ENCODE data around the gene CDK10. TPM values are rescaled to one million over a fixed set of nuclear protein-coding genes. Genes with fewer than 3 reads are reported as not detected.

The CDK10 gene, protein sequence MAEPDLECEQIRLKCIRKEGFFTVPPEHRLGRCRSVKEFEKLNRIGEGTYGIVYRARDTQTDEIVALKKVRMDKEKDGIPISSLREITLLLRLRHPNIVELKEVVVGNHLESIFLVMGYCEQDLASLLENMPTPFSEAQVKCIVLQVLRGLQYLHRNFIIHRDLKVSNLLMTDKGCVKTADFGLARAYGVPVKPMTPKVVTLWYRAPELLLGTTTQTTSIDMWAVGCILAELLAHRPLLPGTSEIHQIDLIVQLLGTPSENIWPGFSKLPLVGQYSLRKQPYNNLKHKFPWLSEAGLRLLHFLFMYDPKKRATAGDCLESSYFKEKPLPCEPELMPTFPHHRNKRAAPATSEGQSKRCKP
- 26.7 TPM for total RNA-seq
- long read RNA-seq, transcript CDK10-212 (12 exons, 1,376 nt): major isoform, 5 of 37 reads
- long read RNA-seq, partial matches to known transcripts: 2 of 37 reads
- long read RNA-seq, other reads (novel, unspliced or antisense): 25 of 37 reads

DNA sequence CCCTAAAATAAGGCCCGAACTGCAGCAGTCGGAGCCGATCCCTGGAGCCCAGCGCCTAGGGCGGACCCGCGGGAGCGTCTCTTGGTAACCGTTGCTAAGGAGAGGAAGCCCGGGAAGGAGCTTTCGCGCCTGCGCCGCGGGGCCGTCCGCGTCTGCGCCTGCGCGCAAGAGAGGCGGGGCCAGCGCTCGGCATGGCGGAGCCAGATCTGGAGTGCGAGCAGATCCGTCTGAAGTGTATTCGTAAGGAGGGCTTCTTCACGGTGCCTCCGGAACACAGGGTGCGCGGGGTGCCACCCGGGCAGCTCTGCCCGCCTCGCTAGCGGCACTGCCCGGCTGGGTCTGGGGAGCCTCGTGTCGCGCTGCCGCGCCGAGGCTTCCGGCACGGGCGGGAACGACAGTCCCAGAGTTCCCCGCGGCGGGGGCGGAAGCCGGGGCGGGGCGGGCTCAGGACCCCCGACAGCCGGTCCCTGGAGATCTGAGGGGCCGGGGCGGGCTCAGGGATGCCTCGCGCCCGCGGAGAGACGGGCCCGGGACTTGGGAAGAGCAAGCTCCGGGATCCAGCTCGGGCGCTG lies at the start of gene CDK10:
Gene CDK10 (plus strand): TSS at position 170 of the 572 bp plus-strand sequence. CDS start 22 bp downstream, at position 192.
- peak within 1 kb of the TSS; percentile 95 for H3K4me3 ChIP-seq
- peaks cover 21% of the 10 kb centered on the region for H3K4me1 ChIP-seq
- no peaks in the 10 kb centered on the region for H3K27me3 ChIP-seq (ENCODE audit: low read depth)
- TF ChIP-seq, protein P1, sequence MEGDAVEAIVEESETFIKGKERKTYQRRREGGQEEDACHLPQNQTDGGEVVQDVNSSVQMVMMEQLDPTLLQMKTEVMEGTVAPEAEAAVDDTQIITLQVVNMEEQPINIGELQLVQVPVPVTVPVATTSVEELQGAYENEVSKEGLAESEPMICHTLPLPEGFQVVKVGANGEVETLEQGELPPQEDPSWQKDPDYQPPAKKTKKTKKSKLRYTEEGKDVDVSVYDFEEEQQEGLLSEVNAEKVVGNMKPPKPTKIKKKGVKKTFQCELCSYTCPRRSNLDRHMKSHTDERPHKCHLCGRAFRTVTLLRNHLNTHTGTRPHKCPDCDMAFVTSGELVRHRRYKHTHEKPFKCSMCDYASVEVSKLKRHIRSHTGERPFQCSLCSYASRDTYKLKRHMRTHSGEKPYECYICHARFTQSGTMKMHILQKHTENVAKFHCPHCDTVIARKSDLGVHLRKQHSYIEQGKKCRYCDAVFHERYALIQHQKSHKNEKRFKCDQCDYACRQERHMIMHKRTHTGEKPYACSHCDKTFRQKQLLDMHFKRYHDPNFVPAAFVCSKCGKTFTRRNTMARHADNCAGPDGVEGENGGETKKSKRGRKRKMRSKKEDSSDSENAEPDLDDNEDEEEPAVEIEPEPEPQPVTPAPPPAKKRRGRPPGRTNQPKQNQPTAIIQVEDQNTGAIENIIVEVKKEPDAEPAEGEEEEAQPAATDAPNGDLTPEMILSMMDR (IDR thresholded peaks at IDR 0.05; ENCODE audit: borderline replicate concordance): peak; percentile 11
- H3K27ac ChIP-seq (replicated peaks): peak within 1 kb of the TSS; percentile 94
- intact Hi-C loops (cut with micrococcal nuclease): no loop called here
- H3K36me3 ChIP-seq: peaks cover 8% of the 10 kb centered on the region
- H3K9me3 ChIP-seq (replicated peaks): no peaks in the 10 kb centered on the region
- peak; percentile 84 for DNase-seq

DNA sequence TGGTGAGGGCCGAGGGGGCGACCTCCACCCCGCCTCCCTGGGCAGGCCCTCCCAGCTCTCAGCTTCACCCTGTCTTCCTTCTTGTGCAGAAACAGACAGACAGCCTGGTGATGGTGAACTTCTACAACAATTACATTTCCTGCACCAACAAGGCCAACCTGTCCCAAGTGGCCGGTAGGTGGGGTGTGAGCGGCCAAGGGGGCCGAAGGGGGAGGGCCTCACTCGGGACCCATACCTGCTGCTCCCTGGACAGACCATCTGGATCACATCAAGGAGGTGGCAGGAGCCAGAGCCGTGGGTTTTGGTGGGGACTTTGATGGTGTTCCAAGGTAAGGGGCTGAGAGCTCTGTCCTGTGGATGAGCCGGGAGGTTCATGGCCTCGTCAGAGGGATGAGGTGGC lies 49.1 kb upstream of the CDK10 start:
- H3K9me3 ChIP-seq (replicated peaks): no peaks in the 10 kb centered on the region
- TF ChIP-seq, protein P1 (IDR thresholded peaks at IDR 0.05; ENCODE audit: borderline replicate concordance): no peak
- peaks cover 41% of the 10 kb centered on the region for H3K27me3 ChIP-seq (ENCODE audit: low read depth)
- no peak overlapping the region for H3K4me3 ChIP-seq
- intact Hi-C loops (cut with micrococcal nuclease): no loop called here
- H3K36me3 ChIP-seq: no peaks in the 10 kb centered on the region
- H3K4me1 ChIP-seq: peaks cover 21% of the 10 kb centered on the region
- no peak for DNase-seq
- no peak overlapping the region for H3K27ac ChIP-seq (replicated peaks)

DNA sequence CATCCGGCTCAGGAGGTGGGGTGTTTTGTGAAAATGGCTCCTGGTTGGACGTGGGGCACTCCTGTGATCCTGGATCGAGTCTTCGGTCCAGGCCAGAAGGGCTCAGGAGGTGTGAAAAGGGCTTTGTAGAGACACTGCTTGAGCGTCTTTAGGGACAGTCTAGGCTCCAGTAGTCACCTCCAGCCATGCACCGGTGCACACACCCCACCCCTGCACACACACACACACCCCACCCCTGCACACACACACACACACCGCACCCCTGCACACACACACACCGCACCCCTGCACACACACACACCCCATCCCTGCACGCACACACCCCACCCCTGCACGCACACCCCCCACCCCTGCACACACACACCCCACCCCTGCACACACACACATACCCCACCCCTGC lies 48.0 kb upstream of the CDK10 start:
- no peaks in the 10 kb centered on the region for H3K36me3 ChIP-seq
- intact Hi-C loops (cut with micrococcal nuclease): no loop called here
- no peak overlapping the region for H3K4me3 ChIP-seq
- DNase-seq: no peak
- TF ChIP-seq, protein P1 (IDR thresholded peaks at IDR 0.05; ENCODE audit: borderline replicate concordance): no peak
- no peak overlapping the region for H3K27ac ChIP-seq (replicated peaks)
- H3K9me3 ChIP-seq (replicated peaks): no peaks in the 10 kb centered on the region
- H3K4me1 ChIP-seq: peaks cover 21% of the 10 kb centered on the region
- peaks cover 30% of the 10 kb centered on the region for H3K27me3 ChIP-seq (ENCODE audit: low read depth)

DNA sequence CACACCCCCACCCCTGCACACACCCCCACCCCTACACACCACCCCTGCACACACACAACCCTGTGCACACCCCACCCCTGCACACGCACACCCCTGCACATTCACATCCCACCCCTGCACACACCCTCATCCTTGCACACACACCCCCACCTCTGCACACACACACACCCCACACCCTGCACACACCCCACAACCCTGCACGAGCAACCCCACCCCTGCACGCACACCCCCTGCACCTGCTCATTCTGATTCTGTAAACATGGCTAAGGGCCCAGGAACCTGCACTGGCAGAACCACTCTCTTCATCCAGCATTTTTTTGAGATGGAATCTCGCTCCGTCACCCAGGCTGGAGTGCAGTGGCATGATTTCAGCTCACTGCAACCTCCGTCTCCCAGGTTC lies 47.1 kb upstream of the CDK10 start:
- no peak for DNase-seq
- H3K27me3 ChIP-seq (ENCODE audit: low read depth): peaks cover 21% of the 10 kb centered on the region
- no peak overlapping the region for H3K4me3 ChIP-seq
- no peak overlapping the region for H3K27ac ChIP-seq (replicated peaks)
- H3K36me3 ChIP-seq: peaks cover 1% of the 10 kb centered on the region
- no peaks in the 10 kb centered on the region for H3K9me3 ChIP-seq (replicated peaks)
- intact Hi-C loops (cut with micrococcal nuclease): no loop called here
- H3K4me1 ChIP-seq: peaks cover 21% of the 10 kb centered on the region
- TF ChIP-seq, protein P1 (IDR thresholded peaks at IDR 0.05; ENCODE audit: borderline replicate concordance): no peak

DNA sequence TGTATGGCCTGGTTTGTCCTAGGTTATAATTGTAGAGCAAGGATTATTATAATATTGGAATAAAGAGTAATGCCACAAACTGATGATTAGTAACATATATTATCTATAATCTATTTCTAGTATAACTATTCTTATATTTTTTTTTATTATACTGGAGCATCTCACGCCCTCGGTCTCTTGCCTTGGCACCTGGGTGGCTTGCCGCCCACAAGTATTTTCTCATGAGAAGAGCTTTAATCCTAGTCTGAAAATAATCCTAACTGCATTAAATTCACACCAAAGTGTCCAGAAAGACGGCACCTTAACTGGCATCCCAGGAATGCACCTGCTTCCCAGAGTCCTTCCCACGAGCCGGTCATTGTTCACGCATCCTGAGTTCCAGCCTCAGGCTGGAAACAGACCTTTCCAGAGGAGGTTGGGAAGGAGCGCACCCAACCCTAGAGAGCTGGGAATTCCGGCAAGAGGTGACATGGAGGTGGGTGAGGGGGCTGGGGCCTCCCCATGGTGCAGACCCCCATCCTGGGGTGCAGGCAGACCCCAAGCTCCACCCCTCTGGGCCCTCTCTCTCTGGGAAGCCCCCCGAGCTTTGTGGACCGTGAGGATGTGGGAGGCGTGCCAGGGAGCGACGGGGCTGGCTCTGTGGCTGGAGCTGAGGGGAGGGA lies 44.9 kb upstream of the CDK10 start:
- intact Hi-C loops (cut with micrococcal nuclease): no loop called here
- H3K4me1 ChIP-seq: peaks cover 21% of the 10 kb centered on the region
- H3K27me3 ChIP-seq (ENCODE audit: low read depth): peaks cover 7% of the 10 kb centered on the region
- H3K9me3 ChIP-seq (replicated peaks): no peaks in the 10 kb centered on the region
- no peak overlapping the region for H3K27ac ChIP-seq (replicated peaks)
- H3K4me3 ChIP-seq: peak overlapping the region; percentile 63
- no peak for DNase-seq
- TF ChIP-seq, protein P1 (IDR thresholded peaks at IDR 0.05; ENCODE audit: borderline replicate concordance): peak; percentile 1
- H3K36me3 ChIP-seq: peaks cover 23% of the 10 kb centered on the region
